Stimulated activated CD8-positive, alpha-beta memory T cell treated with anti-CD3 and anti-CD28 coated beads, Interleukin-12 subunit alpha, Interleukin-12 subunit beta, amount 100 ng/mL, for 24 hours (primary cell): ENCODE measurements around the gene NDOR1.

Experiments
- DNase-seq: peaks from one replicate; pipeline ENCODE4 v3.0.0-alpha.2; 2020; ENCODE audit errors: extremely low read depth

NDOR1 gene

DNA sequence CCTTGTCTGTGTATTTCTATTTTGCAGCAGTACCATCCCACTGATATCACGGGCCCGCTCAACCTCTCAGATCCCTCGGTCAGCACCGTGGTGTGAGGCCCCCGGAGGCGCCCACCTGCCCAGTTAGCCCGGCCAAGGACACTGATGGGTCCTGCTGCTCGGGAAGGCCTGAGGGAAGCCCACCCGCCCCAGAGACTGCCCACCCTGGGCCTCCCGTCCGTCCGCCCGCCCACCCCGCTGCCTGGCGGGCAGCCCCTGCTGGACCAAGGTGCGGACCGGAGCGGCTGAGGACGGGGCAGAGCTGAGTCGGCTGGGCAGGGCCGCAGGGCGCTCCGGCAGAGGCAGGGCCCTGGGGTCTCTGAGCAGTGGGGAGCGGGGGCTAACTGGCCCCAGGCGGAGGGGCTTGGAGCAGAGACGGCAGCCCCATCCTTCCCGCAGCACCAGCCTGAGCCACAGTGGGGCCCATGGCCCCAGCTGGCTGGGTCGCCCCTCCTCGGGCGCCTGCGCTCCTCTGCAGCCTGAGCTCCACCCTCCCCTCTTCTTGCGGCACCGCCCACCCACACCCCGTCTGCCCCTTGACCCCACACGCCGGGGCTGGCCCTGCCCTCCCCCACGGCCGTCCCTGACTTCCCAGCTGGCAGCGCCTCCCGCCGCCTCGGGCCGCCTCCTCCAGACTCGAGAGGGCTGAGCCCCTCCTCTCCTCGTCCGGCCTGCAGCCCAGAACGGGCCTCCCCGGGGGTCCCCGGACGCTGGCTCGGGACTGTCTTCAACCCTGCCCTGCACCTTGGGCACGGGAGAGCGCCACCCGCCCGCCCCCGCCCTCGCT, 37.5 kb upstream of the NDOR1 start:
- DNase-seq: no peak

DNA sequence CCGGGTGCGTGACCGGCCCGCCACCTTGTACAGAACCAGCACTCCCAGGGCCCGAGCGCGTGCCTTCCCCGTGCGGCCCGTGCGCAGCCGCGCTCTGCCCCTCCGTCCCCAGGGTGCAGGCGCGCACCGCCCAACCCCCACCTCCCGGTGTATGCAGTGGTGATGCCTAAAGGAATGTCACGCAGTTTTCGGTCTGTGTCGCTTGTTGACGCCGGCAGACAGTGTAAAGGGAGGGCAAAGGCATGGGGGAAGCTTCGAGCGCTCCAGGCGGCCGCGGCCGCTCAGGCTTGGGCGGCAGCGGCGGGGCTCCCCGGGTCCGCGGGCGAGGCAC, 37.0 kb upstream of the NDOR1 start:
- DNase-seq: no peak

DNA sequence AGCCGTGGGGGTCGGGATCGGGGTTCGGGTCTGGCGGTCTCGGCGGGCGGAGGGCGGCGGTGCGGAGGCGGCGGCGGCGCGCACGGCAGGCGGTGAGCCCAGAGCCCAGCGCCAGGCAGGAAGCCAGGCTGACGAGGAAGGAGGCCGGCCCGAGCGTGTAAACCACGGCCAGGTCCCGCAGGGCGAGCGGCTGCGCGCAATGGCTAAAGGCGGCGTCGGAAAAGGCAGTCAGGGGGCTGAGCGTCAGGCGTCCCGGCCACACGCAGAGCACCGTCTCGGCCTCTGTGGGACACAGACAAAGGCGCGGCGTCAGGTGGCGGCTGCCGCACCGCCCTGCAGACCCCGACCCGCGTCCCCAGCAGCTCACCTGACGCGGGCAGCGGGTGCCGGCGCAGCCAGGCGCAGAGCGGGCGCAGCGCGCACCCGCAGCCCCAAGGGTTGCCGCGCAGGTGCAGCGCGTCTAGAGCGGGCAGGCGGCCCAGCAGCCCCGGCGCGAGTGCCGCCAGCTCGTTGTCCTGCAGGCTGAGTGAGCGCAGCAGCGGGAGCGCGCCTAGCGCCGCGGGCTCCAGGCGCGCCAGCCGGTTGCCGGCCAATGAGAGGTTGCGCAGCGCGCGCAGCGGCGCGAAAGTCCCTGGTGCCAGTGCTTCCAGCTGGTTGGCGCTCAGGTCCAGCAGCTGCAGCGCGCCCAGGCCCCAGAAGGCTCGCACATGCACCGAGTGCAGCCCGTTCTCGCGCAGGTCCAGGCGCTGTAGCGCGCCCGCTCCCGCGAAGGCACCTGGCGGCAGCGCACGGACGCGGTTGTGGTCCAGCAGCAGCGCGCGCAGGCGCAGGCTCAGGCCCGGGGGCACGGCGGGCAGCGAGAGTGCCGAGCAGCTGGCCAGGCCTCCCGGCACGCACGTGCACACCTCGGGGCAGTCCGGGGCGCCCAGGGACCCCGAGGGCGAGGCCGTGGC, 36.3 kb upstream of the NDOR1 start:
- DNase-seq: no peak

DNA sequence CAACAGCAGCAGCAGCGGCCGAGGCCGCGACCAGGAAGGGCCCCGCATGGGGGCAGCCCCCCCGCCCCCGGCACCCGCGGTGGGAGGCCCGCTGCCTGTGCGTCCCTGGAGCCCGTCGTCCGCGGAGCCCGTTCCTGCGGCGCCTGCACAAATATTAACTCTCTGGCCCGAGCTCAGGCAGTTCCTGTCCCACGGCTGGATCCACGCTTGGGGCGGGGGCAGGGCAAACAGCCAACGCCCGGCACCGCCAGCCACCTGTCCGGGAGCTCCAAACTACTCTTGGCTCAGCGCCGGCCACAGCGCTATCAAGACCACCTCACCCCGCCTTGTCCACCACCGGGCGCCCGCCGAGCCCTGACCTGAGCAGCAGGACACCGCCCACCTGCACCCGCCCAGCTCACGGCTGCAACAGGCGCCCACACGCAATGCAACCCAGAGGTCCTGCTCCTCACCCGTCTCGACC, 35.6 kb upstream of the NDOR1 start, which contains the start of gene LRRC26:
LRRC26 (minus strand) TSS at position 156 of the 463 bp plus-strand sequence; CDS start at position 48, 108 bp downstream.
- no peak for DNase-seq

- DNase-seq: no peak
Measured at GRCh38 chr9:137170486-137171148, 34.9 kb upstream of the NDOR1 start.

DNA sequence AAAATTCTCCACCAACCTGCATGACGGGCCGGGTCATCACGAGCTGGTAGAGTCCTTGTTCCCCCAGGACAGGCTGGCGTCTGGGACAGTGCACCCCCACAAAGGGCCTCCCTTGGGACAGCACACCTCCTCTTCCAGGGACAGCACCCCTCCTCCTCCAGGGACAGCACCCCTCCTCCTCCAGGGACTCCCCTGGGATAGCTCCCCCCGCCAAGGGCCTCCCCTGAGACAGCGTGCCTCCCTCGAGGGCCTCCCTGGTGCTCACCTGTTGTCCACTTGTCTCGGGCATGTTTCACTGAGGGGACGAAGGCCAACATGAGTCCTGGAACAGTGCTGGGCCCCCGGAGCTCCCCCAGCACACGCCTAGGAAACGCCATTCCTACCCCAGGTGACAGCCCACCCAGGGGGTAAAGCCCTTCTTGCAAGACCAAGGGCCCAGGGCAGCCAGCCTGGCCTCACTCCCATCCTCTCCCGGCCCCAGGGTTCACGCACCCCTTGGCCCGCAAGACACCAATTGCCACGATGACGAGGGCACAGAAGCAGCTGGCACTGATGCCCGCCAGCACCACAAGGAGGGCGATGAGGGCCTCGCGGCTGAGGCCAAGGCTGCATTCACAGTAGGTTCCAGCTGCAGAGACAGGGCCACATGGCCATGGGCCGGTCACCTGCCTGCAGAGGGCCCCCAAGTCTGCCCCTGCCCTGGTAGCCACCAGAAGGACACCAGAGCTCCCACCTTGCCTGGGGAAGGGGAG, 34.2 kb upstream of the NDOR1 start:
- no peak for DNase-seq

DNA sequence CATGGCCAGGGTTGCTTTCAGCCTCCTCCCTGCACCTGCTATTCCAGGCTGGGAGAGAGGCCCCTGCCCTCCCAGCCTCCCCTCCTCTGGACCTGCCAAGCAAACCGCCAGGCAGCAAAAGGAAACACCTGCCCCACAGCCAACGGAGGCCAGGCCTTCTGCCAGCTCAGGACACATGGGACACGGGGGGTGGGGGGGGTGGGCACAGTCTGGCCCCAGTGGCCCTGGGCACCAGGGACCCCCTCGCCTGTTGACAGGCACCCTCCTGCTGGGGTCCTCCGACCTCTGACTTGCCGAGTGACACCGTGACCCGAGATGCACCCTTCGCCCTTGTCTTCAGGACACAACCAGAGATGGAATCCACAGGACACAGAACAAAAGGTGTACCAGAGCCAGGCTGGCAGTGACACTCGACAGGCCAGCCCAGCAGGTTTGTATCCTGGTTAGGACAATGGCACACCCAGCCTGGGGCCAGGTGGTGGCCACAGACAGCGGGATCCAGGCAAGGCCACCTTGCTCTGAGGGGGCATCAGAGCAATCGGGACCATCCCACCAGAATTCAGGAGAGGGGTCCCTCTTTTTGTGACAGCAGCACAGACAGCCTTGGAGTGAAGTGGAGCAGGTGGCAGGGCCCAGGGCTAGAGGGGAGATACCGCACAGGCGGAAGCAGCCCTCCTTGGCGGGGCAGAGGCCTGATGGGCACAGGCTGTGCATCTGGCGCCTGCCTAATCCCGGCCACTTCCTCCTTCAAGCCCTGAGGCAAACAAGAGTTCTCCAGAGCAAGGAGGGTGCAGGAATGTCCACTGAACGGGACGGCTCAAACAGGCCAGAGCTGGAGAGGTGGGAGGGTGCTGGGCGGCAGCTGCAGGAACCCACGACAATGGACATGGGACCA, 32.4 kb upstream of the NDOR1 start:
- DNase-seq: no peak

DNA sequence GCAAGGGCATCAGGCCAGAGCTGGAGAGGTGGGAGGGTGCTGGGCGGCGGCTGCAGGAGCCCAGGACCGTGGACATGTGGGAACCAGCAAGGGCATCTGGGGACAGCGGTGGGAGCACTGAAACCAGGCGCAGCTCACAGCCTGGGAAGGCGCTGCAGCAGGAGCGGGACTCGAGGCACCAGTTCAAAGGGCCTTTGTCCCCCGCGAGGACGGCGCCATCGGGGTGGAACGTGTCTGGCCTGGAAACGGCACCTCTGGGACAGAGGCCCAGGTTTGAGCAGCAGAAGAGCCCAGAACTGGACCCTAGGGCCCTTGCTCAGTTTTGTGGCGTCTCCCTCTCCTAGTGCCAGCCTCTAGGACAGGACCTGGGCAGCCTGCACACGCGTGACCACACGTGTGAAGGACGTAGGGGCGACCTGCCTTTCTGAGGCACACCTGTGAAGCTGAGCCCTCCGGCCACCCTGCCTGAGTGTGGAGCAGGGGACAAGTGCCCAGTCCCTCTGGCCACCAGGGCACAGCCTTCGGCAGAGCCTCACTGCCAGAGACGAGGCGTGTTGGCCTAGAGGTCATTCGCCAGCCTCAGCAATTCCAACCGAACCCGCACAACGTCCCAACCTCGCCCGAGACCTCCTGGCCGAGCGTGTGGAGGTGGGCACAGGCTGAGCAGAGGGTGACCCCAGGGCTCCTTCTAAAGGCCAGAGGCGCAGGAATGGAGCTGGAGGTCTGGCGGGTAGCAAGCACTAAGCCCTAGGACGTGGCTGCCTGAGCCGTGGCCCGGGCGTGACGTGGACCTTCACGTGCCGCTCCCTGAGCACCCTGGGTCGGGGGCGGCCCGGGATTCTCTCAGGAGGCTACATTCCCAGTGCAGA, 31.5 kb upstream of the NDOR1 start:
- DNase-seq: no peak

DNA sequence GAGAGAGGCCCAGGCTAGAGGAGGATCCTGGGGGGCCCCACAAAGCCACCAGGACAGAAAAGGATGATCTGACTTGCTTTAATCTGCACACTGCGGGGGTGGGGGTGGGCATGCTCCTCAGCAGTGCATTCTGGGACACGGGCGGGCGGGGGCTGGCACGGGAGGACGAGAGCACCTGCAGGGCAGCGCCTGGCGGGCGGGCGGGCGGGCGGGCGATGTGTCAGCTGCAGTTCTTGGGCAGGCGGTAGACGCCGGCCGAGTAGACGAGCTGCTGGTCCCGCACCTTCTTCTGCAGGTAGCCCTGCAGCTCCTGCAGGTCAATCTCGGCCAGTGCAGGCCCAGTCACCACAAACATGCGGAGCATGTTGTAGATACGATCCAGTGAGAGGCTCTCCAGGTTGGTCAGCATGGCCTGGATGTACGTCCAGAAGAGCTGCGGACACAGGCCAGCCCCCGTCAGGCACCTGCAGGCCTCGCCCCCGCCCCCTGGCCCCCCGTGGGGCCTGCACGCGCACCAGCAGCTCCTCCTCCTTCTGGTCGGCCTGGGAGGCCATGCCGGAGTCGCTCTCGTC, 30.7 kb upstream of the NDOR1 start:
- no peak for DNase-seq

- DNase-seq: no peak
Measured at GRCh38 chr9:137175345-137175961, 30.0 kb upstream of the NDOR1 start.

DNA sequence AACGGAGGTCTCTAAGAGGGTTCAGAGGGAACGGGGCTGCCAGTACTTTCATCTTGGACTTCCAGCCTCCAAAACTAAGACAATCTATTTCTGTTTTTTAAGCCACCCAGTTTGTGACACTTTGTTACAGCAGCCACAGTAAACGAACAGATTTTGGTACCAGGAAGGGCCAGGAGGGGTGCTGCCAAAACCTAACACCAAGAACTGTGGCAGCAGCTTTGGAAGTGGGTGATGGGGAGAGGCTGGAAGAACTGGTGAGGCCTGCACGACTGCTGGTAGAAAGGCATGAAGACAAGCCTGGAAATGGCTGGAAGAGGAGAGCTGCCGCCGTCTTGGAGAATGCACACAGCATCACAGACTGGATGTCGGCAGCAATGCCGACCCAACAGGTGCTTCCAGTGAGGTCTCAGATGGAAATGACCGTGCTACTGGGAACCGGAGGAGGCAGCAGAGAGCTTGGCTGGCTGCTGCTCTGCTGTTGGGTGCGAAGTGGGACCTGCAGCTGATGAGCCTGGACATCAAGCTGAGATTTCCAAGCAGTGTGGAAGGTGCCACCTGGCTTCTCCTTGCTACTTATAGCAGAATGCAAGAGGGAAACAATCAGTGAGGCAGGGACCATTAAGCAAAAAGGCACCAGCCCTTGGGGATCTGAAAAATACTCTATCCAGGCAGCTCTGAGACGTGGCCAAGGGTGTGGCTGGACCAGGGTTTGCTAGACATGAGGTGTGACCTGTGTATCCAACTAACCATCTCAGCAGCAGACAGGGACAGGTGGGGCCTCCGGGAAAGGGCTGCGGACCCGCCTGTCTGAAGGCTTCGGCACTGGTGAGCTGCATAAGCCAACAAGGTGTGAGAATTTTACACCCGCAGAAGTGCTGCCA, 29.0 kb upstream of the NDOR1 start:
- DNase-seq: no peak

- no peak for DNase-seq
Measured at GRCh38 chr9:137178201-137178938, 27.1 kb upstream of the NDOR1 start.

GRCh38 chr9:137178939-137179630, 26.4 kb upstream of the NDOR1 start:
- DNase-seq: no peak

DNA sequence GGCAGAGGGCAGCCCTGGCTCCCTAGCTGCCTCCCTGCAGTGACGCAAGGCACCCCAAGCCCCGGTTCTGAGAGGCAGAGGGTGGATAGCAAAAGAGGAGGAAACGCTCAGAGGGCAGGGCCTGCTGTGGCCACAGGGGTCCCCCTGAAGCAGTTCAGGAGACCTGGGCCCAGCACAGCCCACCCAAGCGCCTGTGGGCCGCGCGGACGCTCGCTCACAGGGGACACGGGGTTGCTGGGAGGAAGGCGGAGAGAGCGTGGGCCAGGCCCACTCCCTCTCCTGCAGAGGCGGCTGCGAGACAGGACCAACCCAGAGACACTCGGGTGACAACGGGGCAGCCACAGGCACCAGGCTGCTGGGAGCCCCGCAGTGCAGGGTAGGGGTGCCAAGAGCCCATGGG, 25.7 kb upstream of the NDOR1 start:
- no peak for DNase-seq

GRCh38 chr9:137180491-137180890, 25.0 kb upstream of the NDOR1 start:
- no peak for DNase-seq

GRCh38 chr9:137181680-137182079, 23.8 kb upstream of the NDOR1 start:
- DNase-seq: no peak
